ENCODE data around the gene JAK1. TPM values are rescaled to one million over a fixed set of nuclear protein-coding genes. Genes with fewer than 3 reads are reported as not detected.

Gene JAK1
- total and polyA plus RNA-seq, 10 of the 15 experiments (the other 5 are each of a cell fraction or from before 2014, with no cell fraction given): 9.6 to 45.5 (median 35.7) TPM

DNA sequence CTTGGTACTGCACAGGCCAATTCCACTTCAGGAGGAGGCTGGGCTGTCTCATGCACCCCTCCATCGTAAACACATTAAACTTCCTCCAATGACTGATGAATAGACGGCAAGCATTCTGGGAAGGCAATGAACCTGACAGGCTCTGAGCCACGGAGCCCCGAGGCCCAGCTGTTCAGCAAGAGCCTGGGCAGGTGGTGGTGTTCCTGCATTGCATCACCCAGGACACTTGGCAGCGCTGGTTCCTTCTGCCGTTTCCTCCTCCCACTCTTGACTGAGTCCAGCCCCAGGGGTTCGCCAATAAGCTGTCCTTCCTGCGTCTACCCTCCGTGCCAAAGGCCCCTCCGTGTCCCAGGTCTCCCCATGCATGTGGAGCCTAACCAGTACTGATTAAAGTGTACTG lies 109.8 kb downstream of the JAK1 start:
- in situ Hi-C loops (cut with MboI): no loop called here
- Histone ChIP-seq H3K27me3 (replicated peaks in 1 of 2; ENCODE audit: control insufficient read depth in 2 of 2, insufficient read depth in 2 of 2, low read length in 1 of 2) (no peaks in the 10 kb centered on the region), H3K27ac (ENCODE audit: control insufficient read depth, insufficient read depth) (no peak overlapping the region), H3K9me3 (replicated peaks; ENCODE audit: control insufficient read depth, insufficient read depth, low read length) (no peaks in the 10 kb centered on the region), H3K4me2 (ENCODE audit: control insufficient read depth, insufficient read depth) (no peak overlapping the region), H3K9ac (ENCODE audit: control insufficient read depth, insufficient read depth, low read length) (no peak overlapping the region), H3K79me2 (ENCODE audit: control insufficient read depth, insufficient read depth, low read length) (no peaks in the 10 kb centered on the region), H3K4me1 (ENCODE audit: control insufficient read depth, insufficient read depth, low read length) (peaks cover 8% of the 10 kb centered on the region), H3K4me3 (no peak overlapping the region), H3K36me3 (ENCODE audit: control insufficient read depth in 2 of 2, insufficient read depth in 2 of 2, low read length in 1 of 2) (peaks cover 26 to 32% of the 10 kb centered on the region in 2 experiments; a peak in 3 of 4 replicates), H4K20me1 (ENCODE audit: control insufficient read depth, insufficient read depth) (no peaks in the 10 kb centered on the region), H2AFZ (ENCODE audit: control insufficient read depth, low read depth, low read length) (no peak overlapping the region)
- 80% methylated on average over 10 of the region's 10 CpGs for WGBS (ENCODE audit: insufficient coverage, insufficient replicate concordance, low lambda C conversion rate, missing lambda C conversion rate)
- RAD21 ChIA-PET (ENCODE audit: unreplicated experiment): no interaction called here
- CTCF ChIA-PET: interaction anchor here (1.4 kb wide), 1 partner anchor 33 kb away, joined by 5 read pairs; no protein-coding TSS in a partner anchor
- no peak for FAIRE-seq
- no peak for ATAC-seq
- SMC1A ChIA-PET (ENCODE audit: uncharacterized antibody, unreplicated experiment): no interaction called here
- no peak for DNase-seq (ENCODE audit: low read depth, low spot score)
- intact Hi-C loops (cut with micrococcal nuclease; ENCODE audit: unreplicated experiment): no loop called here
- no TSS peak for BruUV-seq (replicated peaks)
- TF ChIP-seq TAF1 (IDR thresholded peaks at IDR 0.05; ENCODE audit: borderline replicate concordance, low read depth, low read length): no peak
- TF ChIP-seq EP300 (IDR thresholded peaks at IDR 0.05; ENCODE audit: borderline replicate concordance in 1 of 2, control insufficient read depth in 1 of 2, low read depth in 2 of 2, low read length in 2 of 2): no peak
- no peak for TF ChIP-seq STAT3 (IDR thresholded peaks at IDR 0.05; ENCODE audit: low read depth, low read length)
- no peak for TF ChIP-seq CBX3 (IDR thresholded peaks at IDR 0.05; ENCODE audit: borderline replicate concordance, low read depth)
- TF ChIP-seq MEF2B (IDR thresholded peaks at IDR 0.05; ENCODE audit: partially characterized antibody, poor library complexity, severe bottlenecking): no peak
- TF ChIP-seq ASH2L (IDR thresholded peaks at IDR 0.05; ENCODE audit: borderline replicate concordance, low read depth): no peak
- TF ChIP-seq EED (IDR thresholded peaks at IDR 0.05; ENCODE audit: low read depth): no peak
- TF ChIP-seq PAX5 (IDR thresholded peaks at IDR 0.05; ENCODE audit: borderline replicate concordance, low read depth, low read length): no peak
- no peak for TF ChIP-seq NFXL1 (IDR thresholded peaks at IDR 0.05; ENCODE audit: borderline replicate concordance)
- TF ChIP-seq ZBTB11 (CRISPR knock-in tag; IDR thresholded peaks at IDR 0.05): no peak
- TF ChIP-seq, protein P1, sequence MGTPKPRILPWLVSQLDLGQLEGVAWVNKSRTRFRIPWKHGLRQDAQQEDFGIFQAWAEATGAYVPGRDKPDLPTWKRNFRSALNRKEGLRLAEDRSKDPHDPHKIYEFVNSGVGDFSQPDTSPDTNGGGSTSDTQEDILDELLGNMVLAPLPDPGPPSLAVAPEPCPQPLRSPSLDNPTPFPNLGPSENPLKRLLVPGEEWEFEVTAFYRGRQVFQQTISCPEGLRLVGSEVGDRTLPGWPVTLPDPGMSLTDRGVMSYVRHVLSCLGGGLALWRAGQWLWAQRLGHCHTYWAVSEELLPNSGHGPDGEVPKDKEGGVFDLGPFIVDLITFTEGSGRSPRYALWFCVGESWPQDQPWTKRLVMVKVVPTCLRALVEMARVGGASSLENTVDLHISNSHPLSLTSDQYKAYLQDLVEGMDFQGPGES (IDR thresholded peaks at IDR 0.05): no peak
- no peak for TF ChIP-seq EZH2 (IDR thresholded peaks at IDR 0.05; ENCODE audit: borderline replicate concordance, control insufficient read depth, low read depth, low read length)
- TF ChIP-seq POLR2AphosphoS5 (IDR thresholded peaks at IDR 0.05; ENCODE audit: low read length): no peak
- no peak for TF ChIP-seq FOS (IDR thresholded peaks at IDR 0.05; ENCODE audit: borderline replicate concordance, extremely low read depth, insufficient read length)
- no peak for TF ChIP-seq ZZZ3 (IDR thresholded peaks at IDR 0.05; ENCODE audit: control insufficient read depth, insufficient read length, low read depth)
- TF ChIP-seq BMI1 (IDR thresholded peaks at IDR 0.05; ENCODE audit: borderline replicate concordance): no peak
- POLR2A ChIA-PET: no interaction called here
